ENCODE data around the gene ME3. TPM values are rescaled to one million over a fixed set of nuclear protein-coding genes. Genes with fewer than 3 reads are reported as not detected.

The ME3 gene
- total RNA-seq, 1 donor from 2014 or later = 67.7 TPM

GRCh38 chr11:86464509-86465221 is 207.8 kb downstream of the ME3 start:
- DNase-seq (ENCODE audit: low read depth, low spot score) = no peak

- no peak for DNase-seq (ENCODE audit: low read depth, low spot score)
Observed at GRCh38 chr11:86463955-86464354, 208.5 kb downstream of the ME3 start.

GRCh38 chr11:86463120-86463519 is 209.3 kb downstream of the ME3 start:
- DNase-seq (ENCODE audit: low read depth, low spot score) = no peak

GRCh38 chr11:86461892-86462291 is 210.5 kb downstream of the ME3 start:
- no peak for DNase-seq (ENCODE audit: low read depth, low spot score)

- DNase-seq (ENCODE audit: low read depth, low spot score) = no peak
Observed at GRCh38 chr11:86460461-86461385, 211.7 kb downstream of the ME3 start.

- DNase-seq (ENCODE audit: low read depth, low spot score) = peak; percentile 99
Observed at GRCh38 chr11:86459682-86460460, 212.5 kb downstream of the ME3 start.

- DNase-seq (ENCODE audit: low read depth, low spot score) = no peak
Observed at GRCh38 chr11:86459002-86459385, 213.4 kb downstream of the ME3 start.

- no peak for DNase-seq (ENCODE audit: low read depth, low spot score)
Observed at GRCh38 chr11:86458294-86459001, 214.0 kb downstream of the ME3 start.

- DNase-seq (ENCODE audit: low read depth, low spot score) = peak; percentile 51
Observed at GRCh38 chr11:86456075-86456939, 216.1 kb downstream of the ME3 start.

GRCh38 chr11:86453290-86454030 is 219.0 kb downstream of the ME3 start:
- DNase-seq (ENCODE audit: low read depth, low spot score) = no peak

GRCh38 chr11:86449993-86450629 is 222.3 kb downstream of the ME3 start:
- DNase-seq (ENCODE audit: low read depth, low spot score) = no peak

GRCh38 chr11:86447763-86448480 is 224.5 kb downstream of the ME3 start:
- no peak for DNase-seq (ENCODE audit: low read depth, low spot score)

- DNase-seq (ENCODE audit: low read depth, low spot score) = no peak
Observed at GRCh38 chr11:86446924-86447285, 225.5 kb downstream of the ME3 start.

GRCh38 chr11:86446163-86446923 is 226.1 kb downstream of the ME3 start:
- no peak for DNase-seq (ENCODE audit: low read depth, low spot score)

GRCh38 chr11:86444981-86445380 is 227.4 kb downstream of the ME3 start:
- DNase-seq (ENCODE audit: low read depth, low spot score) = no peak

GRCh38 chr11:86443415-86443814 is 229.0 kb downstream of the ME3 start:
- no peak for DNase-seq (ENCODE audit: low read depth, low spot score)

- no peak for DNase-seq (ENCODE audit: low read depth, low spot score)
Observed at GRCh38 chr11:86442827-86443226, 229.6 kb downstream of the ME3 start.

GRCh38 chr11:86442420-86442819 is 230.0 kb downstream of the ME3 start:
- DNase-seq (ENCODE audit: low read depth, low spot score) = no peak

Data from pulmonary artery endothelial cell (primary cell).